NAMALWA (cell line): ENCODE results near the gene ADAMTS10.
"Not testable (repeated sequence)": the region's sequence is repeated elsewhere in the genome, so short reads cannot be mapped to it uniquely, and the experiment has no call there.

Experiments
- DNase-seq: peaks from one replicate; pipeline ENCODE4 v3.0.0-alpha.2; 2015; ENCODE audit warnings: low spot score

ADAMTS10 gene

DNA sequence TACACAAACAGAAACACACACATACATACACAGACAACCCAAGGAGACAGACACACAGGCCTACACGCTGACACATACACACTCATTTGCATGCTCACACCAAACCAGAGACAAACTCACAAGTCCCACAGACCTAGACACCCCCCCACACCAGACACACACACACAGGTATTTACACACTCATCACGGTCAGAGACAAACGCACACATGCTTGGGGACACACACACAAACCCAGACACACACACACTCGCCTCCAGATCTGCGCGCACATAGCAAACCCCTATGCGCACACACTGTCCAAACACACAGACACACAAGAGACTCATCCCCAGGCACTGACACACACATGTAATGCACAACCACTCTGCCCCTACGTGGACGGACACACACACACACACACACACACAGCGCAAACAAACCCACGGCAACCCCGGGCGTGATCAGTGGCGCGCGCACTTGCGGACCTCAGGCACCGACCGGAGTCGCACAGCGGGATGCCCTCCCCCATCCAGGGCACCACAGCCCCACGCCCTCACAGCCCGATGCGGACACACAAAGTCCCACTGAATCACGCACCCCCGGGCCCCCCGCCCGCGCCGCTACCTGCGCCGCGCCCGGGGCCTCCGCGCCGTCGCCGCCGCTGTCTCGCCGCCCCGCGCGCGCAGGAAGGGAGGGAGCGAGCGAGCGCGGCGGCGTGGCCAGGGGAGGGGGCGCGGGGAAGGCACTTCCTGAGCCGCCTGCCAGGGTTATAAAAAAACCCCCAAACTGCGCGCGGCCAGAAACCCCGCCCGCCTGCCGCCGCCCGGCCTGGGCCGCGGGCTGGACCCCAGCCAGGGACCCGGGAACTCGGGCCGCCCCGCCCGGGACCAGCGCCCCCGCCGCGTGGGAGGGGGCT is at the start of gene ADAMTS10:
TSS of gene ADAMTS10 (minus strand) at position 675 of the 895 bp plus-strand sequence. CDS start 5,005 bp downstream, outside the sequence.
- no peak for DNase-seq

DNA sequence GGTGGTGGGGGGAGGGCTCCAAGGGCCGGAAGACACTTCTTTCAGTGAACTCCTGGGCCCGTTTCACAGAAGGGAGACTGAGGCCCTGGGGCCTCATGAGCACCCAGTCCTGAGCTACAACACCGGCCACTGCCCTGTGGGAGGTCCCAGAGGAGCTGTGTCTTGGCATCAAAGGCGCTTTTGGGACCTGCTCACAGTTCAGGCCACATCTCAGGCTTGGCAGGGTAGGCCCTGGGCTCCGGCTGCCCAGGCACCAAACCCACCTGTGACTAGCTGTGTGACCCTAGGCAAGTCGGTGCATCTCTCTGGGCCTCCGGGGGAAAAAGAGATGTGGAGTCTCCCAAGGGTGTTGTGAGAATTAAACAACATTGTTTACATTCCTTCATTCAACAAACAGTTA is 49.4 kb upstream of the ADAMTS10 start:
- no peak for DNase-seq

DNA sequence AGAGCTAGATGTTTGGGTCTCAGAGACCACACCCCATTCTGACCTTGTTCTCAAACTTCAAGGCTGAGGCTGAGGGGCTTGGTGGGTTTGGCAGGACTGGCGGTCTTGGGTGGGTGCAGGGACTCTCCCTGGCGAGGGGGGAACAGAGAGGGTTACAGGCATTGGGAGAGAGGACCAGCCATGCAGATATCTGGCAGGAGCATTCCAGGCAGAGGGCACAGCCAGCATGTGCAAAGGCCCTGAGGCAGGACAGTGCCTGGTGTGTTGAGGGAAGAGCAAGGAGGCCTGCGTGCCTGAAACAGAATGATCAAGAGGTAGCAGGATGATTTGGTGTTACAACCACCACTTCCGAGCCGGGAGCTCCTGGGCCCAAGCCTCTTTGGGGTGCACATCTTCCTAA is 47.4 kb upstream of the ADAMTS10 start:
- no peak for DNase-seq

DNA sequence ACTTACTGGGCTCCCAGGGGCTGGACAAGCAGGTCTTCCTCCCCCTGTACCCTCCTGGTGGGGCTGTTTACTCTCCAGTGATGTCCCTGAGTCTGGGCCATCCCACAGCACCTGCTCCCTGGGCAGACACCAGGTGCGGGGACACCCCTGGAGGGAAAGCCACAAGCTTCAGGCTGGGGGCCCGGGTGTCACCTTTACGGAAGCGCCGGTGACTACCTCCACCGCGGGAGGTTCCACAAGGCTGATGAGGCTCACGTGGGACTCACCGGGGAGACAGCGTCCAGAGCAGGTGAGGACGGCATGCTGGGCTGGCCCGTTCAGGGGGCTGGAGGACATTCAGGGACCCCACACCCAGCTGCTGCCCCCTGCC is 44.8 kb upstream of the ADAMTS10 start:
- no peak for DNase-seq

DNA sequence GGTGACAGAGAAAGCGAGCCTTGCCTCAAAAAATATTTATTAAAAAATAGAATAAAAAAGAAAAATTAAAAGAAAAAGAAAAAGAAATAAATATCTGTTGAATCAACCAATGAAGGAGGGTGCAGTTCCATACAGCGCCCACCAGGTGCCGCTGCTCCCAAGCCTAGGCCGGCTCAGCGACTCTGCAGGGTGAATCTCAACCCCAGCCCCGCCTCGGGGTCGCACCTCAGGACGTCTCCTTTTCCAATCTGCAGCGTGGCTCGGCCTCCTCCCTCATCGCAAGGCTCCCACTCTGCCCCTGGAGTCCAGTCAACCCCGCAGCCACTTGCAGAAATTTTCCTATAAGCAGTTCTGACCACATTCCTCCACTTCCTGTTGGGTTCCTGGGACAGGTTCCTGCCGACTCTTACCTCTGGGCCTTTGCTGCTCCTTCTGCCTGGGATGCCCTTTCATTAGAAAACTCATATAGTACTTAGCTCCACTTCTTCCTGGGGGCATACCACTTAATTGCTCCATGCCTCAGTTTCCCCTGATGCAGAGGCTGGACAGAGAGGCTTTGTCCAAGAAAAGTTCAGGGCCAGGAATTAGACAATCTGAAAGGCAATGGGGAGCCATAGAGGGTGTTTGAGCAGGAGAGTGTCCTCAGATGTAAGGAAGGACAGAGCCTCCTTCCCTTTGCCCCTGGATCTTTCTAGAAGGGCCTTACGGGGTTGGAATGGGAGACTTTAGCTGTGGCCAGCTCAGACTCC is 44.2 kb upstream of the ADAMTS10 start:
- peak; percentile 68 for DNase-seq

DNA sequence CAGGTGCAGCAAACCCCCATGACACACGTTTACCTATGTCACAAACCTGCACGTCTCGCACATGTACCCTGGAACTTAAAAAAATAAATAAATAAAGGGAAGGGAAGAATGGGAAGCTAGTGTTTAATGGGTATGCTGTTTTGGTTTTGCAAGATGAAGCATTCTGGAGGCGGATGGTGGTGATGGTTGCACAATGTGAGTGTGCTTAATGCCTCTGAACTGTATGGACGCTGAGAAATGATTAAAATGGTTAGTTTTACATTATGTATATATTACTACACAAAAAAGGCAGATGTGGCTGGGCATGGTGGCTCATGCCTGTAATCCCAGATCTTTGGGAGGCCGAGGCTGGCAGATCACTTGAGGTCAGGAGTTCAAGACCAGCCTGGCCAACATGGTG is 37.7 kb upstream of the ADAMTS10 start:
- no peak for DNase-seq

DNA sequence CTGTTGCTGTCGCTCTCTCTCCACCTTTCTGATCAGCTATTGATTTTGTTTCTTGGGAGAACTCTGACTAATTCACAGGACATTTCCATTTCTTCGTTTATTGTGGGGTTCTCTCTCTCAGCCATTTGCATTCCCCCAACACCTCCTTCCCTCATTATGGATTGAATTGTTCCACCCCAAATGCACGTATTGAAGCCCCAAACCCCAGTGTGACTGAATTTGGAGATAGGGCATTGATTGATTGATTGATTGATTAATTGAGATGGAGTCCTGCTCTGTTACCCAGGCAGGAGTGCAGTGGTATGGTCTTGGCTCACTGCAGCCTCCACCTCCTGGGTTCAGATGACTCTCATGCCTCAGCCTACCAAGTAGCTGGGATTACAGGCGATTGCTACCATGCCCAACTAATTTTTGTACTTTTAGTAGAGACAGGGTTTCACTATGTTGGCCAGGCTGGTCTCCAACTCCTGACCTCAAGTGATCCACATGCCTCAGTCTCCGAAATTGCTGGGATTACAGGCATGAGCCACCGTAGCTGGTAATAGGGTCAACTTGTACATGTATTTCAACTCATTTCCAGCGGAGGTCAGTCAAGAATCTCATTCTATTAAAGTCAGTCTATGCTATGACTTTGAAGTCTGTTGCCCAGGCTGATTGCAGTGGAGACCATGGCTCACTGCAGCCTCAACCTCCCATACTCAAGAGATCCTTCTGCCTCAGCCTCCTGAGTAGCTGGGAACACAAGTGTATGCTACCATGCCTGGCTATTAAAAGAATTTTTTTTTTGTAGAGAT is 33.5 kb upstream of the ADAMTS10 start:
- no peak for DNase-seq

DNA sequence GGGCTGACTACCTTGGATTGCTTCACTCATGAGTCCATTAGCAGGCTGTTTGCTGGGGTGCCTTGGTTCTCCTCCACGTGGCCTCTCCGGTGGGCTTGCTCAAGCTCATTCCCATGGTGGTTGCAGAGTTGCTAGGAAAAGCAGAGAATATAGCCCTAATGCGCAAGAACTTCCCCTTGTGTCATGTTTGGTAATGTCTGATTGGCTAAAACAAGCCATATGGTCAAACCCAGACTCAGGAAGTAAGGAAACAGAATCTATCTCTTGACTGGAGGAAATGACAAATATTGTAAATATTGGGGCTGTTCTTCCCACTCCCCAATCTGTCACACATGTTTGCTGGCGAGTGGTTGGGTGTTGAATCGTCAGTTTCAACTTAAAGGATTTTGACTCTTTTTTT is 32.0 kb upstream of the ADAMTS10 start:
- no peak for DNase-seq

DNA sequence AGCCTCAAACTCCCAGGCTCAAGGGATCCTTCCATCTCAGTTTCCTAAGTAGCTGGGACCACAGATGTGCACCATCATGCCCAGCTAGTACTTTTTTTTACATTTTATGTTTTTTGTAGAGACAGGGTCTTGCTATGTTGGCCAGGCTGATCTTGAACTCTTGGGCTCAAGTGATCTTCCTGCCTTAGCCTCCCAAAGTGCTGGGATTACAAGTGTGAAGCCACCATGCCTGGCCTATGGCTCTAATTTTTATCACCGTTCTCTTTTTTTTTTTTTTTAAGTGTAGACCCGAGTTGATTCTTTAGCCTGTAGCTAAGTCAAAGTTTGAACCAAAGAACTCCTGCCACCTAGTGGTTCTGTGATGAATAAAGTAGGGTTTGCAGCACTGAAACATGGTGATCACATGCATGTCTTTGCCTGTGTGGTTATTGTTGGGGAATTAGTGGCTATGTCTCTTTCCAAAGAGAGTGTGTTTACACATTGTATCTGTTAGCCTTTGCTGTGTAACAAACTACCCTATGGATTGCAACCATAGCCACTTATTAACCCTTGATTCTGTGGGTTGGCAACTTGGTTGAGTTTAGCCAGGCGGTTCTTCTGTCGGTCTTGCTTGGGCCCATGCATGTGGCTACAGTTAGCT is 31.5 kb upstream of the ADAMTS10 start:
- DNase-seq = peak; percentile 70

DNA sequence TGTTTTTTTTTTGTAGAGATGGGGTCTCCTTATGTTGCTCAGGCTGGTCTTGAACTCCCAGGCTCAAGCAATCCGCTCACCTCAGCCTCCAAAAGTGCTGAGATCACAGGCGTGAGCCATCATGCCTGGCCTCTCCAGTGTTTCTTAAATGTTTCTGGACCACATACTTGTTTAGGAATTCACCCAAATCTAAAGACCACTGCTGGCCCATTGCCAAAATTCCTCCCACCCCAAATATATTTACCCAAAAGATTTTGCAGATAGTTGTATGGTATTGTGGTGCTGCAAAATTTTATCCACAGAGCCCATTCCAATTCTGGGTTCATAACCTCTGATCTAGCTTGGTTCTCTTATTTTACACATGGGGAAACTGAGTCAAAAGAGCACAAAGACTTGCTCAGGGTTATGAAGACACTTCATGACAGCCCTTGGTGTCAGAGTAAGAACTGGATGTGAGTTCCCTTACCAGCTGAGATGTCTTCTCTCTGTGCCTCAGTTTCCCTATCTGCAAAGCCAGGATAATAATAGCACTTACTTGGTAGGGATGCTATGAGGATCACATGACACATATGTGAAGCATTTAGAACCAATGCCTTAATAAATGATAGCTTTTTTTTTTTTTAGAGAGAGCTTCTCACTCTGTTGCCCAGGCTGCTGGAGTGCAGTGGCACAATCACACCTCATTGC is 30.8 kb upstream of the ADAMTS10 start:
- DNase-seq = no peak

DNA sequence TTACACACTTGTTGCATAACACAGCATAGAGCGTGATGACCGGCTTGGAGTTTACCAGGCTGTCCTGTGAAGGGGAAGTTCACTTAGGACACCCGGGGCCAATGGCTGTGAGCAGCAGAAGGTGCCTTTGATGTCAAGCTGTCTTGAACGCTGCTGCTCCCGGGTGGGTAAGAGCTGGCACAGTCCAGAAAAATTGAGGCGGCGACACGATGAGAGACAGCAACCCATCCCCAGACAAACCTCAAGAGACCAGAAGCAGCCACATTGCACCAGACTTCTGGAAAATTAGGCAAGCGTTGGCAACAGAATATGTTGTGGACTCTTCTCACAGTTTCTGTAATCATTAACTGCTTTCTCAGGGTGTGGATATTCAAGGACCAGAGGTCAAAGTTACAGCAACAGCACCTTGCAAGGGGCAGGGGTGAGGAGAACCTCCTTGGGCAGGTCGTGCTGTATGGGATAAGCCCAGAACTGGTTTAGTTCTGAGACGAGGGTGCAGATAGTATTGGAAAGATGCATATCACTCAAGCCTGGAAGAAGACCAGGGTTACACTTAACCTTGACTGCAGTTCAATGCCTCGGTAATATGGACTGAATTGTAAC is 30.0 kb upstream of the ADAMTS10 start:
- no peak for DNase-seq

DNA sequence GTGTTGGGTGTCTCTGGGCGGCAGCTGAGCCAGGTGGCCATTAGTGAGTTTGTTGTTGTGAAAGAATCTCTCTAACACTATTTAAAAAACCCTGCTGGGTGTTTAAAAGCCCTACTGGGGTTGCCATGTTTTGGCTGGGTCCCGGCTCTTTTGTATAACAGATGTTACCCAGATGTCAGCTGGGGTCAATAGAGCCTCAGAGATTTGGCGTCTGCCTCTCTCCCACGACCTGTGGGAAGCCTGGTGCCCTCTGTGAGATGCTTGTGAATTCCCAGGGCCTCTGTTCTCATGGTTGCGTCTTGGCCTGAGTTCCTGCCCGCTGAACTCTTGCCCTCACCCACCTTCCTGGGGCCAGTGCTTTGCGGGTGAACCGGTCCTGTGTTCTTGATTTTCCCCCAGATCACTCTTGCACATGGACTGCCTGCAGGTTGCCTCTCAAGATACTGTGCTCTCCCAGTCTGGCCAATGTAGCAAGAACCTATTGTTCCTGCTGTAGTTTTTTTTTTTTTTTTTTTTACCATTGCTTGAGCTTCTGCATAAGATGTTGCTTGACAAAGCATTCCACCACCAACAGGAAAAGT is 29.4 kb upstream of the ADAMTS10 start:
- no peak for DNase-seq

DNA sequence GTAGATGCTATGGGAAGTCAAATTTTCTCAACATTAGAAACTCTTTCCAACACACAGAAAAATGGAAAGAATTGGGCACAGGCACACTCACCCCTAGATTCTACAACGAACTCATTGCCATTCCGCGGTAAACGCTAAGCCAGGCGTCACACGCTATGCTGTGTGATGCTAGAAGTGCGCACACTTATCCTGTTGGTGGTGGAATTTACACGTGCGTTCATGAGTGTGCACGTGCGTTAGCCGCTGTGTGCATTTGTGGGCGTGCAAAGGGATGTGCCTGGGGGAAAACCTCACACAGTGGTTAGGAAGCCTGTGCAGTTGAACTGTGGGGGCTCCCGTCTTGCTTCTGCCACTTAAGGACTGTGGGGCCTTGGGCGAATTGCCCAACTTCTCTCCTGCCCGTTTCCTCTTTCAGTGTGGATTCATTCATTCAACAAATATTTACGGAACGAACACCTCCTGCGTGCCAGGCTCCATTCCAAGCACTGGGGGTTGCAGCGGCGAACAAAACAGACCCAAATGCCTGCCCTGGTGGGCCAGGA is 27.6 kb upstream of the ADAMTS10 start:
- no peak for DNase-seq

DNA sequence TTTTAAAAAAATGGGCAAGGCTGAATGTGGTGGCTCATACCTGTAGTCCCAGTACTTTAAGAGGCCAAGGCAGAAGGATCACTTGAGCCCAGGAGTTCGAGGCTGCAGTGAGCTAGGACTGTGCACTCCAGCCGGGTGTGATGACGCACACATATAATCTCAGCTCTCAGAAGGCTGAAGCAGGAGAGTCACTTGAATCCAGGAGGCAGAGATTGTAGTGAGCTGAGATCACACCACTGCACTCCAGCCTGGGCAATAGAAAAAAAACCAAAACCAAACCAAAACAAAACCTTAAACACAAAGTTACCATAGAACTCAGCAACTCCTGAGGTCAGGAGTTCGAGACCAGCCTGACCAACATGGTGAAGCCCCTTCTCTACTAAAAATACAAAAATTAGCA is 26.6 kb upstream of the ADAMTS10 start:
- not testable (repeated sequence) for DNase-seq

DNA sequence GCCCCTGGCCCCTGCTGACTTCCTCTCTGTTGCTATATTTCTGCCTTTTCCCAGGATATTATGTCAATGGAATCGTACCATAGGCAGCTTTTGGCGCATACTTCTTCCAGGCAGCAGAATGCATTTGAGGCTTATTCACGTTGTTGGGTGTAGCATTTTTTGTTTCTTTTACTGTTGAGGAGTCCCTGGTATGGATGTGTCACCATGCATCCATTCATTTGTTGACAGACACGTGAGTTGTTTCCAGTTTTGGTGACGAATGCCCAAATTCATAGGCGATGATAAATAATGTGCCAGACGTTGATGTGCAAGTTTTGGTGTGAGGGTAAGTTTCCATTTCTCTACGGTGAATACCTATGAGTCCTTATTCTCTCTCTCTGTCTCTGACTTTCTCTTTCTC is 24.9 kb upstream of the ADAMTS10 start:
- DNase-seq = no peak

DNA sequence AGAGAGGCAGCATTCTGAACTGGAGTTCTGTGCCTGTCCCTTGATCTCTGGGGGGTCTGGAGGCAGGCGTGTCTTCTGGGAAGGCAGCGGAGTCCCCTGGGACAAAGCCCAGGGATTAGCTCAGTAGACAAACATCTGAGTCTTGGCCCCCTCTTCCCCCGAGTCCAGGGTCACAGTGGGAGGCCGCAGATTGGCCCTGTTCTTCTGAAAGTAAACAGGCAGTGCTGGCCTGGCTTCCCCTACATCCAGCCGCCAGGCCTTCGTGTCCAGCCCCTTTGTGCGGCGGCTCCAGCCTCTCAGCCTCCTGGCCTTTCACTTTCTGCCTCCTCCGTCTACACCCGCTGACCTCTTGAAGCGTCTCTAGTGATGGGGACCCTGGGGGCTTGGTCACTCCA is 20.9 kb upstream of the ADAMTS10 start:
- no peak for DNase-seq

DNA sequence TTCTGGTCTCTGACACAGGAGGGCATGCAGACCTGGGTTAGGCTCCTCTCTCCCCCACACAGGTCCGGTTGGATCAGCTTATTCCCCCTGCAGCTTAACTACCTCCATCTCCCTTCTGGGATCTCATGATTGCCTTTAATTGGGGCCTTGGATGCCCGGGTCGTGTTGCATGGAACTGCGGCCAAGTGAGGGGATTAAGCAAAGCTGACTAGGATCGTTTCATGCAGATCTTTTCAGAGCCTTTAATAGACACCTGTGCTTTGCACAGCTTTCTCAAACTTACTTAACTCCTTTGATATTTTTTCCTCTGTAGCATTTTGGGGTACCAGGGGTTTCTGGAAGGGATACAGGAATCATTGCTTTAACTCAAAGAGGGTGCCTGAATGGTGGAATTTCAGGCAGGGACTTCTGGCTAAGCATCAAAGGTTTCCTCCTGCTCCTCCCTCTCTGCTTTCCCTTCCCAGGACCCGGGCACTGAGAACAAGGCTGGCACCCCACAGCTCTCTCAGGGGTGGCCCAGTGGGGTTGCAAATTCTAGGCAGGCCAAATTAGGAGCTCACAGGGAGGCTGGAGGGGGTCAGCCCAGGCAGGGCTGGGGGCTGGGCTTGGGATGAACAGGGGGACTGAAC is 20.4 kb upstream of the ADAMTS10 start:
- DNase-seq = no peak

DNA sequence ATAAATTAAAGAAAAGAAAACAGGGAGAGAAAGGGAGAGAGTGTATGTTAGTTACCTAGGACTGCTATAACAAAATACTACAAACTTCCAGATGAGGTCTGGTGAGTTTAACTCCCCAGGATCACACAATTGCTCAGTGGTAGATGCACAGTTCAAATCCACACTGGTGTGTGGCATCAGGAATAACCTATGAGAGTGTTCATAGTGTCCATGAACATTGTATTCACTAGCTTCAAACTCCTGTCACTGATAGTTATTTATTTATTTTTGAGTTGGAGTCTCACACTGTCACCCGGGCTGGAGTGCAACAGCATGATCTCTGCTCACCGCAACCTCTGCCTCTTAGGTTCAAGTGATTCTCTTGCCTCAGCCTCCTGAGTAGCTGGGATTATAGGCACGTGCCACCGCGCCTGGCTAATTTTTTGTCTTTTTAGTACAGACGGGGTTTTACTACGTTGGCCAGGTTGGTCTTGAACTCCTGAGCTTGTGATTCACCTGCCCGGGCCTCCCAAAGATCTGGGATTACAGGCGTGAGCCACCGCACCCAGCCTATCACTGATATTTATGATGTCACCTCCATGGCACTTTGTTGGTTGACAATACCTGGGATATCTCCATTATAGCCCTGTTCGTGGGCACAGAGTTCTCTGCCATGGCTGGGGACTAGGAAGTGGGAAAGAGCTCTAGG is 19.6 kb upstream of the ADAMTS10 start, which contains the start of gene NFILZ:
TSS of gene NFILZ (plus strand) at position 638 of the 688 bp plus-strand sequence. CDS start 46,133 bp downstream, outside the sequence.
- no peak for DNase-seq

DNA sequence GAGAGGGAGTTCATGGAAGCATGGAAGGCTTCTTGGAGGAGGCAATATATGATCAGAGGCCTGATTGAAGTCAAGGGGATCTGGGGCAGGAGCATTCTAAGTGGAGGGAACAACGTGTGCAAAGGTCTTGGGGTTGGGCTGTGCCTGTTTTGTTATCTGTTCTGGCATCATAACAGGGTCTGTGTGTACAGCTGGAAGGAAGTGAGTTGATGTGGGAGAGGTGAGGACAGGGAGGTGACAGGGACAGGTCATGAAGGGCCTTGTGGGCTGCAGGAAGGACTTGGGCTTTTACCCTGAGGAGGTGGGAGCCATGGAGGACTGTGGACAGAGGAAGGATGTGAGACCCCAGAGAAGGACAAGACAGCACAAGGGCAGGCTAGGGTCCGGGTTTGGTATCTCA is 18.7 kb upstream of the ADAMTS10 start:
- DNase-seq = no peak
